Thyroid gland (tissue), 4 donors: ENCODE results near the gene MAML1.

Source experiments
- POLR2A ChIP-seq, 2 donors: fragments of 450-650 bp; IDR thresholded peaks; one replicate each; pipeline ENCODE4 v1.6.1; 2017; ENCODE audit warnings: antibody characterized with exemption in 2 of 2, mild to moderate bottlenecking in 2 of 2, moderate library complexity in 1 of 2
- TF ChIP-seq, protein P1 (sequence below), 6 experiments: fragments of 200-600 bp in 3 of 6; fragments of 450-650 bp in 3 of 6; sonication (generic) in 3 of 6; IDR thresholded peaks; one replicate each; pipeline ENCODE4 v1.5.1; 2016 to 2019; ENCODE audit warnings: antibody characterized with exemption in 6 of 6, mild to moderate bottlenecking in 2 of 6, inconsistent platforms in 1 of 6, moderate library complexity in 1 of 6

DNA sequence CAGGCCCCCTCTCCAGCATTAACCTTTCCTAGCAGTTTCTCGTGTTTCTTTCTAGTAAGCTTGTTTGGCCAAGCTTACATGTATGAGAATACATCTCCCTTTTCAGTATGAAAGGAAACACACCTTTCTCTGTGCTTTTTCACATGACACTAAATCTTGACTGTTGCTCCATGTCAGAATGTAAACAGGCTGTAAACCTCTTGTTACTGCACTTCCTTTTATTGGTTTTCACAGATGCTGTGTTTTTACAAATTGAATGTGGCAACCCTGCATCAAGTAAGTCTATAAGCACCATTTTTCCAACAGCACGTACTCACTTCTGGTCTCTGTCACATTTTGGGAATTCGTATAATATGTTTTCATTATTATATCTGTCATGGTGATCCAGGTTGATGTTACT is 36.0 kb upstream of the MAML1 start:
- TF ChIP-seq, protein P1, sequence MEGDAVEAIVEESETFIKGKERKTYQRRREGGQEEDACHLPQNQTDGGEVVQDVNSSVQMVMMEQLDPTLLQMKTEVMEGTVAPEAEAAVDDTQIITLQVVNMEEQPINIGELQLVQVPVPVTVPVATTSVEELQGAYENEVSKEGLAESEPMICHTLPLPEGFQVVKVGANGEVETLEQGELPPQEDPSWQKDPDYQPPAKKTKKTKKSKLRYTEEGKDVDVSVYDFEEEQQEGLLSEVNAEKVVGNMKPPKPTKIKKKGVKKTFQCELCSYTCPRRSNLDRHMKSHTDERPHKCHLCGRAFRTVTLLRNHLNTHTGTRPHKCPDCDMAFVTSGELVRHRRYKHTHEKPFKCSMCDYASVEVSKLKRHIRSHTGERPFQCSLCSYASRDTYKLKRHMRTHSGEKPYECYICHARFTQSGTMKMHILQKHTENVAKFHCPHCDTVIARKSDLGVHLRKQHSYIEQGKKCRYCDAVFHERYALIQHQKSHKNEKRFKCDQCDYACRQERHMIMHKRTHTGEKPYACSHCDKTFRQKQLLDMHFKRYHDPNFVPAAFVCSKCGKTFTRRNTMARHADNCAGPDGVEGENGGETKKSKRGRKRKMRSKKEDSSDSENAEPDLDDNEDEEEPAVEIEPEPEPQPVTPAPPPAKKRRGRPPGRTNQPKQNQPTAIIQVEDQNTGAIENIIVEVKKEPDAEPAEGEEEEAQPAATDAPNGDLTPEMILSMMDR (IDR thresholded peaks at IDR 0.05): no peak
- no peak for TF ChIP-seq POLR2A (IDR thresholded peaks at IDR 0.05)
